GM13976 (cell line): ENCODE measurements around the gene PDE11A.
"Not testable (repeated sequence)": the region's sequence is repeated elsewhere in the genome, so short reads cannot be mapped to it uniquely, and the experiment has no call there.

ENCODE experiments used
- DNase-seq: peaks from one replicate; pipeline ENCODE4 v3.0.0; 2012; ENCODE audit warnings: low spot score
- in situ Hi-C: fragments of 300-500 bp; cut with MboI; formaldehyde crosslinking; loops from one replicate; pipeline ENCODE4 v1.12.0; 2022; ENCODE audit warnings: low sequenced_read_pairs, mixed read lengths, inconsistent platforms; ENCODE audit not compliant: unreplicated experiment
- TF ChIP-seq, protein P1 (sequence below): IDR thresholded peaks from 2 replicates; pipeline ENCODE4 v1.5.1; 2012; ENCODE audit warnings: borderline replicate concordance, mild to moderate bottlenecking; ENCODE audit not compliant: insufficient read depth; ENCODE audit errors: extremely low read depth, missing control alignments, control extremely low read depth

Gene PDE11A

DNA sequence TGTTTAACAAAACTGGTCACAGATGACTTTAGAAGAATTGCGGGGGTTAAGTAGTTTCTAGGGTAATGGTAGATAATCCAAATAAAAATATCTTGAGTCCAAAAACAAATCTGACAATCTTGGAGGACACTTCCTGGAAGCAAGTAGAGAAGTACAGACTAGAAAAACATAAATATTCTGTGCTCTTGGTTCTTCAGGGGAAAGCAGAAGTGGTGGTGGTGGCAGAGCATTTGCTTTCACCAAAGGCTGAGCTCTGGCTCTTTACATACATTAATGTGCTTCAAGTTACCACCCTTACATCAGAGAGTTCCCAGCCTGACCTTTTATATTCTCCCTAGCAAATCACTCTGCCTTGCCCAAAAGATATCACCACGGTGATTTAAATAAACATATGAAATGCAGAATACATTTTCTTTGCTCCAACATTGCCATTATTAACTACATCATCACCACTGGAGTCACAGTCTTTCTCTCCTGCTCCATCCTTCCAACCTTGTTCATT, 15.3 kb downstream of the PDE11A start:
- DNase-seq: no peak
- in situ Hi-C loops: no loop called here
- TF ChIP-seq, protein P1, sequence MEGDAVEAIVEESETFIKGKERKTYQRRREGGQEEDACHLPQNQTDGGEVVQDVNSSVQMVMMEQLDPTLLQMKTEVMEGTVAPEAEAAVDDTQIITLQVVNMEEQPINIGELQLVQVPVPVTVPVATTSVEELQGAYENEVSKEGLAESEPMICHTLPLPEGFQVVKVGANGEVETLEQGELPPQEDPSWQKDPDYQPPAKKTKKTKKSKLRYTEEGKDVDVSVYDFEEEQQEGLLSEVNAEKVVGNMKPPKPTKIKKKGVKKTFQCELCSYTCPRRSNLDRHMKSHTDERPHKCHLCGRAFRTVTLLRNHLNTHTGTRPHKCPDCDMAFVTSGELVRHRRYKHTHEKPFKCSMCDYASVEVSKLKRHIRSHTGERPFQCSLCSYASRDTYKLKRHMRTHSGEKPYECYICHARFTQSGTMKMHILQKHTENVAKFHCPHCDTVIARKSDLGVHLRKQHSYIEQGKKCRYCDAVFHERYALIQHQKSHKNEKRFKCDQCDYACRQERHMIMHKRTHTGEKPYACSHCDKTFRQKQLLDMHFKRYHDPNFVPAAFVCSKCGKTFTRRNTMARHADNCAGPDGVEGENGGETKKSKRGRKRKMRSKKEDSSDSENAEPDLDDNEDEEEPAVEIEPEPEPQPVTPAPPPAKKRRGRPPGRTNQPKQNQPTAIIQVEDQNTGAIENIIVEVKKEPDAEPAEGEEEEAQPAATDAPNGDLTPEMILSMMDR: no peak

DNA sequence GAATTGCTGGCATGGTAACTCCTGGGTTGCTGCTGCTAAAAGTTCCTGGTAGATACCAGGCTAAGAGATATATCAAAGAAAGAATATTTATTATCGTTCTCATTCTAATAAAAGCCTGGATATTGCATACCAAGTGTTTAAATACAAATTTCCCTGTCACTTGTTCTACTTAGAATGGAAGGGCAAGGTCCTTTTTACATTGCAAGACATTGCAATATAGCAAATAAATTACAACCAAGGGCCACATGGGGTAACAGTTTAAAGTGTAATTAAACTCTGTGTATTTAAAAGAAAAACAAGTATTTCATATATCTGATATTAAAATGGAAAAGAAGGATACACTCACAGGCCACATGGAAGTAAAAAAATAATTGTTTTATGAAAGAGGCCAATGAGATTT, 16.2 kb downstream of the PDE11A start:
- DNase-seq: no peak
- TF ChIP-seq, protein P1: no peak
- in situ Hi-C loops: no loop called here

DNA sequence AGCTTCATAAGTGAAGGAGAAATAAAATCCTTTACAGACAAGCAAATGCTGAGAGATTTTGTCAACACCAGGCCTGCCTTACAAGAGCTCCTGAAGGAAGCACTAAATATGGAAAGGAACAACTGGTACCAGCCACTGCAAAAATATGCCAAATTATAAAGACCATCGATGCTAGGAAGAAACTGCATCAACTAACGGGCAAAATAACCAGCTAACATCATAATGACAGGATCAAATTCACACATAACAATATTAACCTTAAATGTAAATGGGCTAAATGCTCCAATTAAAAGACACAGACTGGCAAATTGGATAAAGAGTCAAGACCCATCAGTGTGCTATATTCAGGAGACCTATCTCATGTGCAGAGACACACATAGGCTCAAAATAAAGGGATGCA, 21.3 kb downstream of the PDE11A start:
- in situ Hi-C loops, DNase-seq: not testable (repeated sequence)

DNA sequence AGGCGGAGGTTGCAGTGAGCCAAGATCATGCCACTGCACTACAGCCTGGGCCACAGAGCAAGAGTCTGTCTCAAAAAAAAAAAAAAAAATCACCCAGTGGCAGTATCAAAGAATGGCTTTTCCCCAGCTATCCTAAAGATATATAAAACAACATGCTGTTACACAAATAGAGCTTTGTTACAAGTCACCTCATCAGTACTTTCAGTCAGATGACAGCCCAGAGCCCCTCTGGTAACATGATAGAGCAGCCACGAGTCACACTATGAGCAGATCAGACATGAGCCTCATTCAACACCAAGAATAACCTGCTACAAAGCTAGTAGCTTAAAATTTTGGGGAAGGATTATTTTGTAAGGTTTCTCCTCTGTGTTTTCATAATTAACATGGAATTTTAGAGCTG, 25.2 kb downstream of the PDE11A start:
- DNase-seq: no peak
- TF ChIP-seq, protein P1: no peak
- in situ Hi-C loops: no loop called here

DNA sequence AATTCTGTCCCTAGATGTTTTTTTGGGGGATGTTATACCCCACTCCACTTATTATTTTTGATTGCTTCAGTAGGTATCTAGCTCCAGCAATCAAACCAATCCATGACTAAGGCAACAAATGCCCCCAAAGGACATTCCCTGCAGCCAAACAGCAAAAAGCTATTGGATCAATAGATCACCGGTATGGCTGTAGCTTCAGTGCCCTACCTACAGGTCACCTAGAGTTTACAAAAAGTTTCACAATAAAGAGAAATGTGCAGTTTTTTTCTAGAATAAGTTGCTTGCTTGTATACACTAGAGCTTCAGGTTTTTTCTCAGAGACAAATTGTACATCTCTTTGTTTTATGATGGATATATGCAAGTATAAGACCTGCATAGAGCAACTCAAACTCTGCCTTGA, 27.7 kb downstream of the PDE11A start:
- TF ChIP-seq, protein P1: no peak
- in situ Hi-C loops: no loop called here
- no peak for DNase-seq

DNA sequence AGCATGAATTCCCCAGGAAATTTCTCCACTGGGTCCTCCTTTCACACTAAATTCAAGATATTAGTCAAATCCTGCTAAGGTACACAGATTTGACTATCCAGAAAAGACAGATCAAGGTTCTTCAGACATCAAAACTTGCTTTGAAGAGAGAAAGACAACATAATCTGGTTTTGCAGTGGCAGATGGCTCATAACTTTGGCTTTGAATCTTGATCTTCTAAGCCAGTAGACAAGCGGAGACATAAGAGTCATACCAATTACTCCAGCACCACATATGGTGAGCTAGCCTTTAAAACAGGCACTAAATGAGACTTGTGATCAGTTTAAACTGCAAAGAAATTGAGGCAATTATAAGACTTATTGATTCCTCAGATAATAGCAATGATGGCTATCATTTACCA, 29.3 kb downstream of the PDE11A start:
- TF ChIP-seq, protein P1: no peak
- no peak for DNase-seq
- in situ Hi-C loops: no loop called here

DNA sequence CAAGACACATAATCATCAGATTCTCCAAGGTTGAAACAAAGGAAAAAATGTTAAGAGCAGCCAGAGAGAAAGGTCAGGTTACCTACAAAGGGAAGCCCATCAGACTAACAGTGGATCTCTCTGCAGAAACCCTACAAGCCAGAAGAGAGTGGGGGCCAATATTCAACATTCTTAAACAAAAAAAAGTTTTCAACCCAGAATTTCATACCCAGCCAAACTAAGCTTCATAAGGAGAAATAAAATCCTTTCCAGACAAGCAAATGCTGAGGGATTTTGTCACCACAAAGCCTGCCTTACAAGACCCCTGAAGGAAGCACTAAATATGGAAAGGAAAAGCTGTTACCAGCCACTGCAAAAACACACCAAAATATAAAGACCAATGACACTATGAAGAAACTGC, 39.0 kb downstream of the PDE11A start:
- in situ Hi-C loops, DNase-seq: not testable (repeated sequence)

DNA sequence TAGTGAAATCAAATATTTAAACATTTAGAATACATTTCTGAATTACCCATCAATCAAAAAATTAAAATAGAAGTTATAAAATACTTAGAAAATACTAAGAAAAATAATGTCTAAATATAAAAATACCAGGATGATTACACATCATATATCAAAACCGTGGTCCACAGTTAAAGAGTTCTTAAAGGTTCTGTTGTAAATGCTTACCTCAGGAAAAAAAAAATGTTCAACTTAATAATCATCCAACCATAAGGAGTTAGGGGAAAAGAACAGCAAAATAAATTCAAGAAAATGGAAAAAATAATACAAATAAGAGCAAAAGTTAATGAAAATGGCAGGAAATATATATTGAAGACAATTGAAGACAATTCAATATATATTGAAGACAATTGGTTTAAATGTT, 43.2 kb downstream of the PDE11A start:
- in situ Hi-C loops: no loop called here
- TF ChIP-seq, protein P1: no peak
- no peak for DNase-seq
